ENCODE measurements around the gene MTFR1L. TPM values are rescaled to one million over a fixed set of nuclear protein-coding genes. Genes with fewer than 3 reads are reported as not detected.

The MTFR1L gene
- total RNA-seq (2021) (28.9 to 32.2 TPM (median 30.5 TPM) in 3 replicates), Bru-seq, nascent RNA (percentile 64 among the genes with signal in this experiment)
- long read RNA-seq, experiment 1, transcript MTFR1L-204 (7 exons, 1,868 nt), result minor isoform, 6 of 154 reads
- long read RNA-seq, experiment 1, transcript MTFR1L-203 (7 exons, 2,004 nt), result major isoform, 102 of 154 reads
- long read RNA-seq, experiment 1, transcript MTFR1L-210 (7 exons, 1,873 nt), result minor isoform, 13 of 154 reads
- long read RNA-seq, experiment 1, partial matches to known transcripts, result 12 of 154 reads
- long read RNA-seq, experiment 1, other reads (novel, unspliced or antisense), result 12 of 154 reads
- long read RNA-seq, experiment 2, transcript MTFR1L-203 (7 exons, 2,004 nt), result major isoform, 10 of 29 reads
- long read RNA-seq, experiment 2, partial matches to known transcripts, result 7 of 29 reads
- long read RNA-seq, experiment 2, other reads (novel, unspliced or antisense), result 8 of 29 reads
- long read RNA-seq, experiment 3, transcript MTFR1L-203 (7 exons, 2,004 nt), result major isoform, 52 of 99 reads
- long read RNA-seq, experiment 3, transcript MTFR1L-204 (7 exons, 1,868 nt), result minor isoform, 6 of 99 reads
- long read RNA-seq, experiment 3, transcript MTFR1L-210 (7 exons, 1,873 nt), result minor isoform, 16 of 99 reads
- long read RNA-seq, experiment 3, partial matches to known transcripts, result 11 of 99 reads
- long read RNA-seq, experiment 3, other reads (novel, unspliced or antisense), result 11 of 99 reads

- ChIA-PET POLR2A (interaction anchor here (0.6 to 1.7 kb wide), 5 partner anchors 19 to 845 kb away, joined by 3 to 6 read pairs (median 3); partner anchors contain the start of gene SELENON), CTCF (interaction anchor here (0.9 to 5.5 kb wide), 13 partner anchors 10 to 370 kb away, joined by 3 to 26 read pairs (median 5); partner anchors contain the start of genes CATSPER4, CNKSR1 and PAFAH2)
- Mint-ChIP-seq H3K4me3 (peak within 1 kb of the TSS; percentile 98), H3K27ac (peak within 1 kb of the TSS; percentile 95), H3K36me3 (peaks cover 9% of the 10 kb centered on the region; the same call in 1 of the 2 replicates), H3K4me1 (peaks cover 35% of the 10 kb centered on the region), H3K27me3 (ENCODE audit: low read depth) (peaks cover 10% of the 10 kb centered on the region), H3K9me3 (no peaks in the 10 kb centered on the region)
- DNase-seq (ENCODE audit: low spot score) (peak; percentile 84), ATAC-seq (peak; percentile 81)
- TF ChIP-seq HMGXB4 (CRISPR knock-in tag; IDR thresholded peaks at IDR 0.05) (peak; percentile 85), NFATC4 (CRISPR knock-in tag; IDR thresholded peaks at IDR 0.05) (no peak), ZNF425 (CRISPR knock-in tag; conservative IDR thresholded peaks at IDR 0.05) (no peak), TEAD1 (CRISPR knock-in tag; IDR thresholded peaks at IDR 0.05) (no peak), SP1 (CRISPR knock-in tag; conservative IDR thresholded peaks at IDR 0.05) (peak; percentile 80; the same call in 1 of the 2 replicates), MLX (CRISPR knock-in tag; IDR thresholded peaks at IDR 0.05) (no peak), SMAD4 (CRISPR knock-in tag; IDR thresholded peaks at IDR 0.05) (no peak), FOXJ3 (CRISPR knock-in tag; IDR thresholded peaks at IDR 0.05; ENCODE audit: borderline replicate concordance) (no peak), GTF2I (CRISPR knock-in tag; conservative IDR thresholded peaks at IDR 0.05) (no peak), ZNF512 (CRISPR knock-in tag; IDR thresholded peaks at IDR 0.05; ENCODE audit: borderline replicate concordance) (no peak), NR2C2 (CRISPR knock-in tag; IDR thresholded peaks at IDR 0.05) (peak; percentile 68), ZNF121 (CRISPR knock-in tag; IDR thresholded peaks at IDR 0.05) (no peak), PRRX2 (CRISPR knock-in tag; IDR thresholded peaks at IDR 0.05) (no peak), SMAD3 (CRISPR knock-in tag; IDR thresholded peaks at IDR 0.05; ENCODE audit: borderline replicate concordance) (peak; percentile 62; the same call in 1 of the 2 replicates), TCF7 (CRISPR knock-in tag; IDR thresholded peaks at IDR 0.05; ENCODE audit: low read depth) (no peak), CBFB (CRISPR knock-in tag; IDR thresholded peaks at IDR 0.05; ENCODE audit: low read depth) (no peak), FOXP4 (CRISPR knock-in tag; IDR thresholded peaks at IDR 0.05) (peak; percentile 75; the same call in 1 of the 2 replicates)
- TF ChIP-seq, protein P1, sequence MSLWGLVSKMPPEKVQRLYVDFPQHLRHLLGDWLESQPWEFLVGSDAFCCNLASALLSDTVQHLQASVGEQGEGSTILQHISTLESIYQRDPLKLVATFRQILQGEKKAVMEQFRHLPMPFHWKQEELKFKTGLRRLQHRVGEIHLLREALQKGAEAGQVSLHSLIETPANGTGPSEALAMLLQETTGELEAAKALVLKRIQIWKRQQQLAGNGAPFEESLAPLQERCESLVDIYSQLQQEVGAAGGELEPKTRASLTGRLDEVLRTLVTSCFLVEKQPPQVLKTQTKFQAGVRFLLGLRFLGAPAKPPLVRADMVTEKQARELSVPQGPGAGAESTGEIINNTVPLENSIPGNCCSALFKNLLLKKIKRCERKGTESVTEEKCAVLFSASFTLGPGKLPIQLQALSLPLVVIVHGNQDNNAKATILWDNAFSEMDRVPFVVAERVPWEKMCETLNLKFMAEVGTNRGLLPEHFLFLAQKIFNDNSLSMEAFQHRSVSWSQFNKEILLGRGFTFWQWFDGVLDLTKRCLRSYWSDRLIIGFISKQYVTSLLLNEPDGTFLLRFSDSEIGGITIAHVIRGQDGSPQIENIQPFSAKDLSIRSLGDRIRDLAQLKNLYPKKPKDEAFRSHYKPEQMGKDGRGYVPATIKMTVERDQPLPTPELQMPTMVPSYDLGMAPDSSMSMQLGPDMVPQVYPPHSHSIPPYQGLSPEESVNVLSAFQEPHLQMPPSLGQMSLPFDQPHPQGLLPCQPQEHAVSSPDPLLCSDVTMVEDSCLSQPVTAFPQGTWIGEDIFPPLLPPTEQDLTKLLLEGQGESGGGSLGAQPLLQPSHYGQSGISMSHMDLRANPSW (CRISPR knock-in tag; conservative IDR thresholded peaks at IDR 0.05; ENCODE audit: low read depth), result no peak
- TF ChIP-seq, protein P2, sequence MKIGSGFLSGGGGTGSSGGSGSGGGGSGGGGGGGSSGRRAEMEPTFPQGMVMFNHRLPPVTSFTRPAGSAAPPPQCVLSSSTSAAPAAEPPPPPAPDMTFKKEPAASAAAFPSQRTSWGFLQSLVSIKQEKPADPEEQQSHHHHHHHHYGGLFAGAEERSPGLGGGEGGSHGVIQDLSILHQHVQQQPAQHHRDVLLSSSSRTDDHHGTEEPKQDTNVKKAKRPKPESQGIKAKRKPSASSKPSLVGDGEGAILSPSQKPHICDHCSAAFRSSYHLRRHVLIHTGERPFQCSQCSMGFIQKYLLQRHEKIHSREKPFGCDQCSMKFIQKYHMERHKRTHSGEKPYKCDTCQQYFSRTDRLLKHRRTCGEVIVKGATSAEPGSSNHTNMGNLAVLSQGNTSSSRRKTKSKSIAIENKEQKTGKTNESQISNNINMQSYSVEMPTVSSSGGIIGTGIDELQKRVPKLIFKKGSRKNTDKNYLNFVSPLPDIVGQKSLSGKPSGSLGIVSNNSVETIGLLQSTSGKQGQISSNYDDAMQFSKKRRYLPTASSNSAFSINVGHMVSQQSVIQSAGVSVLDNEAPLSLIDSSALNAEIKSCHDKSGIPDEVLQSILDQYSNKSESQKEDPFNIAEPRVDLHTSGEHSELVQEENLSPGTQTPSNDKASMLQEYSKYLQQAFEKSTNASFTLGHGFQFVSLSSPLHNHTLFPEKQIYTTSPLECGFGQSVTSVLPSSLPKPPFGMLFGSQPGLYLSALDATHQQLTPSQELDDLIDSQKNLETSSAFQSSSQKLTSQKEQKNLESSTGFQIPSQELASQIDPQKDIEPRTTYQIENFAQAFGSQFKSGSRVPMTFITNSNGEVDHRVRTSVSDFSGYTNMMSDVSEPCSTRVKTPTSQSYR (CRISPR knock-in tag; IDR thresholded peaks at IDR 0.05), result 0 out of 2 replicates have a peak, but pooled peaks have one; percentile 33
These were observed at the start of gene MTFR1L for GRCh38 chr1:25819491-25820246. Gene MTFR1L, plus strand, starts transcription at chr1:25819954. Its CDS starts 3,151 bp downstream, at chr1:25823105.
